Chondrocyte (in vitro differentiated cells): ENCODE results near the gene KRTAP10-1. TPM values are rescaled to one million over a fixed set of nuclear protein-coding genes. Genes with fewer than 3 reads are reported as not detected.
A peak's percentile ranks its signal among the peaks of the same experiment; 100 is the strongest.

ENCODE experiments used
- DNase-seq: peaks from one replicate; pipeline ENCODE4 v3.0.0; 2021; ENCODE audit warnings: mixed read lengths, low spot score
- H3K27ac Mint-ChIP-seq: one replicate; pipeline ENCODE4 v1.8.0; 2021; ENCODE audit warnings: mild to moderate bottlenecking, moderate library complexity, mixed read lengths; ENCODE audit not compliant: unreplicated experiment
- H3K27me3 Mint-ChIP-seq: 2 replicates; pipeline ENCODE4 v1.8.0; 2021; ENCODE audit warnings: low read depth, mixed read lengths
- H3K36me3 Mint-ChIP-seq: 2 replicates; pipeline ENCODE4 v1.8.0; 2021; ENCODE audit warnings: low read depth, mixed read lengths
- H3K4me1 Mint-ChIP-seq: 2 replicates; pipeline ENCODE4 v1.8.0; 2021; ENCODE audit warnings: low read depth, mild to moderate bottlenecking, mixed read lengths
- H3K4me3 Mint-ChIP-seq: one replicate; pipeline ENCODE4 v1.8.0; 2021; ENCODE audit warnings: mild to moderate bottlenecking, moderate library complexity, mixed read lengths; ENCODE audit not compliant: unreplicated experiment
- H3K9me3 Mint-ChIP-seq: 2 replicates; pipeline ENCODE4 v1.8.0; 2021; ENCODE audit warnings: low read depth, mixed read lengths
- CTCF ChIP-seq: fragments of 200-600 bp; sonication (generic); IDR thresholded peaks from 2 replicates; pipeline ENCODE4 v1.5.0; 2021; ENCODE audit warnings: antibody characterized with exemption, mild to moderate bottlenecking, moderate library complexity
- total RNA-seq: library from RNA; stranded (reverse); gene quantifications from 3 replicates; pipeline ENCODE4 v1.2.1, GENCODE V29; 2021

The KRTAP10-1 gene
- total RNA-seq, 1 donor from 2014 or later = not detected

- no peaks in the 10 kb centered on the region for H3K9me3 Mint-ChIP-seq
Observed at GRCh38 chr21:44511219-44511937, 28.6 kb downstream of the KRTAP10-1 start.

GRCh38 chr21:44510508-44511218 is 29.3 kb downstream of the KRTAP10-1 start:
- Mint-ChIP-seq H3K4me3 (no peak overlapping the region), H3K27ac (no peak overlapping the region), H3K27me3 (peaks cover 7% of the 10 kb centered on the region), H3K4me1 (peaks cover 5% of the 10 kb centered on the region), H3K36me3 (no peaks in the 10 kb centered on the region), H3K9me3 (no peaks in the 10 kb centered on the region)
- TF ChIP-seq CTCF = peak; percentile 84
- DNase-seq = peak; percentile 75

More at GRCh38 chr21:44511219-44511937, 28.6 kb downstream of the KRTAP10-1 start:
- Mint-ChIP-seq H3K27ac (no peak overlapping the region), H3K36me3 (no peaks in the 10 kb centered on the region), H3K4me3 (no peak overlapping the region), H3K4me1 (no peaks in the 10 kb centered on the region), H3K27me3 (peaks cover 6% of the 10 kb centered on the region)
- TF ChIP-seq CTCF = no peak
- peak; percentile 40 for DNase-seq

GRCh38 chr21:44510109-44510507 is 29.9 kb downstream of the KRTAP10-1 start:
- Mint-ChIP-seq H3K27me3 (peaks cover 6% of the 10 kb centered on the region), H3K4me3 (no peak overlapping the region), H3K9me3 (no peaks in the 10 kb centered on the region), H3K27ac (no peak overlapping the region), H3K4me1 (peaks cover 7% of the 10 kb centered on the region), H3K36me3 (no peaks in the 10 kb centered on the region)
- TF ChIP-seq CTCF = no peak
- DNase-seq = peak; percentile 80

- Mint-ChIP-seq H3K4me3 (no peak overlapping the region), H3K27ac (no peak overlapping the region), H3K27me3 (peaks cover 6% of the 10 kb centered on the region), H3K4me1 (peaks cover 7% of the 10 kb centered on the region), H3K36me3 (no peaks in the 10 kb centered on the region), H3K9me3 (no peaks in the 10 kb centered on the region)
- DNase-seq = peak; percentile 81
- no peak for TF ChIP-seq CTCF
Observed at GRCh38 chr21:44509539-44509938, 30.5 kb downstream of the KRTAP10-1 start.

GRCh38 chr21:44508711-44509445 is 31.1 kb downstream of the KRTAP10-1 start:
- no peak overlapping the region for H3K27ac Mint-ChIP-seq
- H3K4me1 Mint-ChIP-seq = peaks cover 7% of the 10 kb centered on the region
- TF ChIP-seq CTCF = no peak
- no peaks in the 10 kb centered on the region for H3K9me3 Mint-ChIP-seq
- H3K27me3 Mint-ChIP-seq = peaks cover 6% of the 10 kb centered on the region
- H3K4me3 Mint-ChIP-seq = no peak overlapping the region
- H3K36me3 Mint-ChIP-seq = no peaks in the 10 kb centered on the region
- DNase-seq = peak; percentile 75
